Activated naive CD4-positive, alpha-beta T cell treated with anti-CD3 and anti-CD28 coated beads, Interleukin-2, amount 10 ng/mL, durations not matched to agents 7 days and 5 days (primary cell): Measurements from ENCODE around the gene SCN4A.

ENCODE experiments used
- CTCF ChIA-PET: fragments of 350-600 bp; sonication (Branson Sonifier 250); formaldehyde crosslinking; loops from one replicate; lab custom pipeline; 2021; ENCODE audit warnings: antibody characterized with exemption; lab: Charles Lee
- DNase-seq: peaks from one replicate; pipeline ENCODE4 v3.0.0-alpha.2; 2020
- H3K27ac Mint-ChIP-seq: one replicate; pipeline ENCODE4 v1.8.0; 2021; ENCODE audit warnings: mild to moderate bottlenecking, moderate library complexity, mixed read lengths
- H3K27me3 Mint-ChIP-seq: one replicate; pipeline ENCODE4 v1.8.0; 2021; ENCODE audit warnings: mild to moderate bottlenecking, mixed read lengths
- H3K36me3 Mint-ChIP-seq: one replicate; pipeline ENCODE4 v1.8.0; 2021; ENCODE audit warnings: mixed read lengths
- H3K4me1 Mint-ChIP-seq: one replicate; pipeline ENCODE4 v1.8.0; 2021; ENCODE audit warnings: mixed read lengths
- H3K4me3 Mint-ChIP-seq: one replicate; pipeline ENCODE4 v1.8.0; 2021; ENCODE audit warnings: mild to moderate bottlenecking, moderate library complexity, mixed read lengths
- H3K9me3 Mint-ChIP-seq: one replicate; pipeline ENCODE4 v1.8.0; 2021; ENCODE audit warnings: mixed read lengths

Gene SCN4A

GRCh38 chr17:63939401-63939800 is 33.3 kb downstream of the SCN4A start:
- H3K4me3 Mint-ChIP-seq = no peak overlapping the region
- H3K9me3 Mint-ChIP-seq = no peaks in the 10 kb centered on the region
- CTCF ChIA-PET = interaction anchor here (1.0 to 1.8 kb wide), 3 partner anchors 8 to 55 kb away, joined by 3 to 4 read pairs (median 3); no protein-coding TSS in a partner anchor
- peaks cover 18% of the 10 kb centered on the region for H3K4me1 Mint-ChIP-seq
- no peaks in the 10 kb centered on the region for H3K36me3 Mint-ChIP-seq
- peaks cover 85% of the 10 kb centered on the region for H3K27me3 Mint-ChIP-seq
- no peak for DNase-seq
- no peak overlapping the region for H3K27ac Mint-ChIP-seq

GRCh38 chr17:63937920-63938319 is 34.8 kb downstream of the SCN4A start:
- peaks cover 23% of the 10 kb centered on the region for H3K4me1 Mint-ChIP-seq
- no peaks in the 10 kb centered on the region for H3K9me3 Mint-ChIP-seq
- H3K27me3 Mint-ChIP-seq = peaks cover 84% of the 10 kb centered on the region
- no peak overlapping the region for H3K4me3 Mint-ChIP-seq
- no peaks in the 10 kb centered on the region for H3K36me3 Mint-ChIP-seq
- DNase-seq = no peak
- CTCF ChIA-PET = no interaction called here
- no peak overlapping the region for H3K27ac Mint-ChIP-seq

DNA sequence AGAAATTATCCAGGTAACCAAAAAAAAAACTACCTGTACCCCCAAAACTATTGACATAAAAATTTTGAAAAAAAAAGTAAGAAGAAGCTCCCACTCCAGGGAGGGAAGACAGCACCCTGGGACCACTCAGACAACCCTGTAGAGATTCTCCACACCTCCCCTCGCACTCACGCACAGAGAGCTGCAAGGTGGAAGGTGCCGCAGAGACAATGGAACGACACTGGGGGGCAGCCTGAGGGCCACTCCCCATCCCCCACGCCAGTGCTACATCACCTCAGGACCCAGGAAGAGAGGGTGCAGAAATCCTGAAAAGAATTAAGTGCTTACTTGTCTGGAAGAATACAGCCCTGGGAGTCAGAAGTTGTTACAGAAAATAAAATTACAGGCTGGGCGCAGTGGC is 35.4 kb downstream of the SCN4A start:
- Mint-ChIP-seq H3K9me3 (no peaks in the 10 kb centered on the region), H3K4me1 (peaks cover 28% of the 10 kb centered on the region), H3K27me3 (peaks cover 83% of the 10 kb centered on the region), H3K4me3 (no peak overlapping the region), H3K27ac (no peak overlapping the region), H3K36me3 (no peaks in the 10 kb centered on the region)
- DNase-seq = no peak
- CTCF ChIA-PET = interaction anchor here (0.9 kb wide), 1 partner anchor 89 kb away, joined by 3 read pairs; no protein-coding TSS in a partner anchor

DNA sequence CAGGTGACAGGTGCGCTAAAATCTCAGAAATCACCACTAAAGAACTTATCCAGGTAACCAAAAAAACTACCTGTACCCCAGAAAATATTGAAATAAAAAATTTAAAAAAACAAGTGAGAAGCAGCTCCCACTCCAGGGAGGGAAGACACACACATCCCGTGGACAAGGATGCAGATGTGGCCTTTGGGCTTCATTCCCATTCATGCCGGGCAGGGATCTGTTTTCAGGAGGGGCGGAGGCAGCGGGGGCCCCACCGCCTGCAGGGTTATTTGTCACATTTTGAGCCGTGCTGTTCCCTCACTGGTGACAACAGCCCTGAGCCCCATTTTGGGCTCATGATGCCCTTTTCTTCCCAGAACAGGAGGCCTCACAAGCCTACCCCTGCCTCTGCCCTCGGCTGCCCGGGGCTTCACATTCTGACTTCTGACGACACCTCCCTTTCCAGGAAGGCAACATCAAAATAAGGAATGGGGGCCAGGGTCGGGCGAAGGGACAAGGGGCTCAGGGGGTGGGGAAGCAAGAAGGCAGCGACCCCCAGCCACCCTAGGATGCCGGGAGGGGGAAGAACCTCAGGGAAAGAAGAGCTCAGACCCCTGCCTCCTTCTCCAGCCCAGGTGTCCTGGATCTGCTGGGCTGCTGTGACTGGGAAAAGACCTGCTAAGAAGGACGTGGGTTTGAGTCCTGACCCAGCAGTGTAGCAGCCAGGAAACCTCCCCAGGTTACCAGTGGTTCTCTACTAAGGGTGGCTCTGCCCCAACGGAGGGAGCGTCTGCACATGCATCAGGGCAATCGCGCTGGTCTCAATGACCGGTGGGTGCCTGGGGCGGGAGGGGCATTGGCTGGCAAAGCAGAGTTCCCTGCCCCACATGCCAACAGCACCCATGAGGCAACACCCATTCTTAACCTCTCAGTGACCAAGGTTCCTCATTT is 38.3 kb downstream of the SCN4A start:
- no peak overlapping the region for H3K4me3 Mint-ChIP-seq
- H3K9me3 Mint-ChIP-seq = no peaks in the 10 kb centered on the region
- peaks cover 56% of the 10 kb centered on the region for H3K27me3 Mint-ChIP-seq
- CTCF ChIA-PET = interaction anchor here (1.5 to 5.9 kb wide), 4 partner anchors 12 to 91 kb away, joined by 3 to 39 read pairs (median 6); no protein-coding TSS in a partner anchor
- H3K4me1 Mint-ChIP-seq = peaks cover 44% of the 10 kb centered on the region
- H3K36me3 Mint-ChIP-seq = peaks cover 7% of the 10 kb centered on the region
- DNase-seq = no peak
- no peak overlapping the region for H3K27ac Mint-ChIP-seq

DNA sequence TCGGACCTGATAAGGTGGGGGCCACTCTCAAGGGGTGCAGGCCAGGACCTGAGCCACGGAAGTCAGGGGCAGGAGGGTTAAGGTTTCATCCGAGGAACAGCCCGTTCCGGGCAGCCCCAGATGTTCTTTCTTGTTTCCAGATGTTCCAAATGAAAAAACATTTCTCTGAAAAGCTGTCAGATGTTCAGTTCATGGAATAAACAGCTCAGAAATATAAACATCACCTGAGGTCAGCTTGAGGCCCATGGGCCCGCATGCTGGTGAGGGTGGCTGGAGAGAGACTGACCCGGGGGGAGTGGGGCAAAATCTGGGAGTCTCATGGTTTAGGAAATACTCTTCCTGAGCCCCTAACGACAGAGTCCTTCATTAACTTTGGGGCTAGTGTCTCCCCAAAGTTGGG is 39.1 kb downstream of the SCN4A start:
- H3K4me3 Mint-ChIP-seq = no peak overlapping the region
- CTCF ChIA-PET = interaction anchor here (0.7 to 5.9 kb wide), 4 partner anchors 13 to 92 kb away, joined by 3 to 39 read pairs (median 6); no protein-coding TSS in a partner anchor
- no peaks in the 10 kb centered on the region for H3K9me3 Mint-ChIP-seq
- H3K27me3 Mint-ChIP-seq = peaks cover 52% of the 10 kb centered on the region
- peaks cover 11% of the 10 kb centered on the region for H3K36me3 Mint-ChIP-seq
- no peak overlapping the region for H3K27ac Mint-ChIP-seq
- peaks cover 37% of the 10 kb centered on the region for H3K4me1 Mint-ChIP-seq
- DNase-seq = no peak

DNA sequence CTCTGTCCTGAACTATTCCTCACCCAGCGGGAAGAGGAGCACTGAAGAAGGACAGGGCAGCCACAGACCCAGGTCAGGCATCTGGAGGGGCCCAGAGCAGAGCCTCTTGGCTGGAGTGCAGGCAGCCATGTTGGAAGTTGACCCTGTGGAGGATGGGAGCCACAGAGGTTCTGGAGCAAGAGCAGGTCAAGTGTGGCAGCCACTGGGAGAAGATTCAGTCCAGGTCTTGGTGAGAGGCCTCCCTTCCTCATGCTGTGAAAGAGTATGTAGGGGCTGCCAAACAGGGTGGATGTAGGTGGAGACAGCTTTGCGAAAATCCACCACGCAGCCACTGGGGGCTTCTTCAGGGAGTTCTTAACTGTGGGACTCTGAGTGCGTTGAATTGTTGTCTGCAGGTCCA is 40.0 kb downstream of the SCN4A start:
- DNase-seq = no peak
- CTCF ChIA-PET = interaction anchor here (0.9 to 5.9 kb wide), 9 partner anchors 14 to 349 kb away, joined by 3 to 39 read pairs (median 7); partner anchors contain the start of genes CSHL1 and GH1
- H3K4me3 Mint-ChIP-seq = peak overlapping the region; percentile 93
- H3K27ac Mint-ChIP-seq = peak overlapping the region; percentile 90
- H3K9me3 Mint-ChIP-seq = no peaks in the 10 kb centered on the region
- peaks cover 32% of the 10 kb centered on the region for H3K4me1 Mint-ChIP-seq
- peaks cover 11% of the 10 kb centered on the region for H3K36me3 Mint-ChIP-seq
- H3K27me3 Mint-ChIP-seq = peaks cover 43% of the 10 kb centered on the region

DNA sequence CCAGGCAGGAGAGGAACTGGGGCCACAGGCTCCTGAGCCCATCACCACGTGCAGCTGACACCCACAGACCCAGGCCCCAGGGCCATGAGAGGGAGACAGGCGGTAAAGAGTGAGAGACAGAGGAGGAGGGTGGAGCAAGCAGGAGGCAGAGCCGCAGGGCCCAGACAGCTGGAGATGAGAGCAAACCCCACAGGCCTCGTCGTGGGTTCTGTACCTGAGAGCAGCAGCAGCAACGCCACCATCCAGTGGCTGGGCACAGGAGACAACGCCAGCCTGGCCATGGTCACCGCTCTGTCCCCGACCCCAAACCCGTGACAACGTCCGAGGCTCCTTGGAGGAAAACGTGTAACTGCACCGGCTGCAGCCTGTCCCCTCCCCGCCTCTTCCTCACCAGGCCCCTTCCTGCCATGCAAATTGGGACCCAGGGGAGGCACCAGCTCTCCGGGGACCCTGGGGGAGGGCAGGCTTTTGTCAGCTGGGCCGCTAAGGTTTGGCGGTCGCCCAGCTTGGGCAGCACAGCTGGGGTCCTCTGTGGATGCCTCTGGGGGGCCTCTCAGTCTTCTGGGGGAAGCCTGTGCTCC is 40.6 kb downstream of the SCN4A start, which contains the start of gene CD79B:
CD79B (minus strand) TSS at position 351 of the 581 bp plus-strand sequence; CDS start at position 281, 70 bp downstream.
- CTCF ChIA-PET = interaction anchor here (0.9 to 5.9 kb wide), 11 partner anchors 8 to 350 kb away, joined by 3 to 39 read pairs (median 6); partner anchors contain the start of genes CSHL1 and GH1
- H3K9me3 Mint-ChIP-seq = no peaks in the 10 kb centered on the region
- peaks cover 11% of the 10 kb centered on the region for H3K36me3 Mint-ChIP-seq
- DNase-seq = peak; percentile 64
- H3K4me3 Mint-ChIP-seq = peak within 1 kb of the TSS; percentile 93
- peaks cover 32% of the 10 kb centered on the region for H3K4me1 Mint-ChIP-seq
- H3K27me3 Mint-ChIP-seq = peaks cover 37% of the 10 kb centered on the region
- peak within 1 kb of the TSS; percentile 90 for H3K27ac Mint-ChIP-seq

- H3K36me3 Mint-ChIP-seq = peaks cover 11% of the 10 kb centered on the region
- peaks cover 35% of the 10 kb centered on the region for H3K27me3 Mint-ChIP-seq
- H3K4me3 Mint-ChIP-seq = peak overlapping the region; percentile 93
- H3K4me1 Mint-ChIP-seq = peaks cover 31% of the 10 kb centered on the region
- no peaks in the 10 kb centered on the region for H3K9me3 Mint-ChIP-seq
- peak; percentile 82 for DNase-seq
- H3K27ac Mint-ChIP-seq = peak overlapping the region; percentile 84
- CTCF ChIA-PET = interaction anchor here (1.0 to 5.9 kb wide), 10 partner anchors 9 to 202 kb away, joined by 3 to 39 read pairs (median 6); partner anchors contain the start of genes CSHL1, GH1 and ICAM2
Measured at GRCh38 chr17:63930951-63931575, 41.7 kb downstream of the SCN4A start.

- Mint-ChIP-seq H3K27me3 (peaks cover 32% of the 10 kb centered on the region), H3K27ac (peak overlapping the region; percentile 74), H3K9me3 (no peaks in the 10 kb centered on the region), H3K4me3 (peak overlapping the region; percentile 93), H3K4me1 (peaks cover 30% of the 10 kb centered on the region), H3K36me3 (peaks cover 11% of the 10 kb centered on the region)
- CTCF ChIA-PET = interaction anchor here (0.9 to 5.9 kb wide), 6 partner anchors 11 to 203 kb away, joined by 4 to 39 read pairs (median 12); partner anchors contain the start of genes GH1 and ICAM2
- DNase-seq = no peak
Measured at GRCh38 chr17:63929860-63930766, 42.6 kb downstream of the SCN4A start.

GRCh38 chr17:63928966-63929695 is 43.6 kb downstream of the SCN4A start:
- peaks cover 11% of the 10 kb centered on the region for H3K36me3 Mint-ChIP-seq
- no peaks in the 10 kb centered on the region for H3K9me3 Mint-ChIP-seq
- no peak for DNase-seq
- no peak overlapping the region for H3K4me3 Mint-ChIP-seq
- peaks cover 29% of the 10 kb centered on the region for H3K27me3 Mint-ChIP-seq
- CTCF ChIA-PET = interaction anchor here (0.9 to 5.9 kb wide), 8 partner anchors 10 to 97 kb away, joined by 3 to 39 read pairs (median 6); partner anchors contain the start of genes GH1 and ICAM2
- peak overlapping the region; percentile 69 for H3K27ac Mint-ChIP-seq
- peaks cover 30% of the 10 kb centered on the region for H3K4me1 Mint-ChIP-seq

- Mint-ChIP-seq H3K4me1 (peaks cover 29% of the 10 kb centered on the region), H3K4me3 (no peak overlapping the region), H3K27me3 (peaks cover 20% of the 10 kb centered on the region), H3K27ac (no peak overlapping the region), H3K9me3 (no peaks in the 10 kb centered on the region), H3K36me3 (peaks cover 11% of the 10 kb centered on the region)
- no peak for DNase-seq
- CTCF ChIA-PET = interaction anchor here (1.1 to 4.3 kb wide), 6 partner anchors 9 to 100 kb away, joined by 3 to 27 read pairs (median 5); partner anchors contain the start of gene GH1
Measured at GRCh38 chr17:63928172-63928666, 44.5 kb downstream of the SCN4A start.
